ENCODE results near the gene SLC37A4. TPM values are rescaled to one million over a fixed set of nuclear protein-coding genes. Genes with fewer than 3 reads are reported as not detected.

The SLC37A4 gene
- total and polyA plus RNA-seq, 2 of the 13 experiments (the other 11 are each of a cell fraction or from before 2014, with no cell fraction given) = 43.0 to 56.1 TPM

GRCh38 chr11:118997627-118998387 lies 32.9 kb downstream of the SLC37A4 start, which contains the start of gene CENATAC (continued):
- TF ChIP-seq ZNF577 (CRISPR knock-in tag; IDR thresholded peaks at IDR 0.05; ENCODE audit: borderline replicate concordance, low read depth) (no peak), HNF4A (CRISPR knock-in tag; IDR thresholded peaks at IDR 0.05) (no peak), ZNF614 (CRISPR knock-in tag; IDR thresholded peaks at IDR 0.05; ENCODE audit: borderline replicate concordance) (0 out of 2 replicates have a peak, but pooled peaks have one; percentile 35), PPARG (CRISPR knock-in tag; conservative IDR thresholded peaks at IDR 0.05) (peak; percentile 36; the same call in 1 of the 2 replicates), RBFOX2 (IDR thresholded peaks at IDR 0.05; ENCODE audit: low read depth, low read length) (peak; percentile 88), NAIF1 (CRISPR knock-in tag; IDR thresholded peaks at IDR 0.05; ENCODE audit: borderline replicate concordance) (peak; percentile 89), SNAPC5 (CRISPR knock-in tag; IDR thresholded peaks at IDR 0.05; ENCODE audit: borderline replicate concordance) (no peak), ZNF615 (CRISPR knock-in tag; IDR thresholded peaks at IDR 0.05; ENCODE audit: borderline replicate concordance) (no peak), KIAA2018 (CRISPR knock-in tag; IDR thresholded peaks at IDR 0.05; ENCODE audit: borderline replicate concordance) (no peak), ZNF713 (CRISPR knock-in tag; IDR thresholded peaks at IDR 0.05) (no peak), MIER3 (CRISPR knock-in tag; IDR thresholded peaks at IDR 0.05; ENCODE audit: borderline replicate concordance) (peak; percentile 26; the same call in 1 of the 2 replicates), ELF3 (CRISPR knock-in tag; IDR thresholded peaks at IDR 0.05) (no peak)
- TF ChIP-seq, protein P1, sequence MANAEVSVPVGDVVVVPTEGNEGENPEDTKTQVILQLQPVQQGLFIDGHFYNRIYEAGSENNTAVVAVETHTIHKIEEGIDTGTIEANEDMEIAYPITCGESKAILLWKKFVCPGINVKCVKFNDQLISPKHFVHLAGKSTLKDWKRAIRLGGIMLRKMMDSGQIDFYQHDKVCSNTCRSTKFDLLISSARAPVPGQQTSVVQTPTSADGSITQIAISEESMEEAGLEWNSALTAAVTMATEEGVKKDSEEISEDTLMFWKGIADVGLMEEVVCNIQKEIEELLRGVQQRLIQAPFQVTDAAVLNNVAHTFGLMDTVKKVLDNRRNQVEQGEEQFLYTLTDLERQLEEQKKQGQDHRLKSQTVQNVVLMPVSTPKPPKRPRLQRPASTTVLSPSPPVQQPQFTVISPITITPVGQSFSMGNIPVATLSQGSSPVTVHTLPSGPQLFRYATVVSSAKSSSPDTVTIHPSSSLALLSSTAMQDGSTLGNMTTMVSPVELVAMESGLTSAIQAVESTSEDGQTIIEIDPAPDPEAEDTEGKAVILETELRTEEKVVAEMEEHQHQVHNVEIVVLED (CRISPR knock-in tag; IDR thresholded peaks at IDR 0.05; ENCODE audit: borderline replicate concordance) = peak; percentile 81
- TF ChIP-seq, protein P2, sequence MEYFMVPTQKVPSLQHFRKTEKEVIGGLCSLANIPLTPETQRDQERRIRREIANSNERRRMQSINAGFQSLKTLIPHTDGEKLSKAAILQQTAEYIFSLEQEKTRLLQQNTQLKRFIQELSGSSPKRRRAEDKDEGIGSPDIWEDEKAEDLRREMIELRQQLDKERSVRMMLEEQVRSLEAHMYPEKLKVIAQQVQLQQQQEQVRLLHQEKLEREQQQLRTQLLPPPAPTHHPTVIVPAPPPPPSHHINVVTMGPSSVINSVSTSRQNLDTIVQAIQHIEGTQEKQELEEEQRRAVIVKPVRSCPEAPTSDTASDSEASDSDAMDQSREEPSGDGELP (IDR thresholded peaks at IDR 0.05; ENCODE audit: borderline replicate concordance, low read depth) = peak; percentile 47; the same call in 1 of the 2 replicates
- TF ChIP-seq, protein P3, sequence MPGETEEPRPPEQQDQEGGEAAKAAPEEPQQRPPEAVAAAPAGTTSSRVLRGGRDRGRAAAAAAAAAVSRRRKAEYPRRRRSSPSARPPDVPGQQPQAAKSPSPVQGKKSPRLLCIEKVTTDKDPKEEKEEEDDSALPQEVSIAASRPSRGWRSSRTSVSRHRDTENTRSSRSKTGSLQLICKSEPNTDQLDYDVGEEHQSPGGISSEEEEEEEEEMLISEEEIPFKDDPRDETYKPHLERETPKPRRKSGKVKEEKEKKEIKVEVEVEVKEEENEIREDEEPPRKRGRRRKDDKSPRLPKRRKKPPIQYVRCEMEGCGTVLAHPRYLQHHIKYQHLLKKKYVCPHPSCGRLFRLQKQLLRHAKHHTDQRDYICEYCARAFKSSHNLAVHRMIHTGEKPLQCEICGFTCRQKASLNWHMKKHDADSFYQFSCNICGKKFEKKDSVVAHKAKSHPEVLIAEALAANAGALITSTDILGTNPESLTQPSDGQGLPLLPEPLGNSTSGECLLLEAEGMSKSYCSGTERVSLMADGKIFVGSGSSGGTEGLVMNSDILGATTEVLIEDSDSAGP (CRISPR knock-in tag; IDR thresholded peaks at IDR 0.05; ENCODE audit: borderline replicate concordance) = peak; percentile 84

Data from HepG2 (cell line).